ENCODE results near the gene GNG13.

The GNG13 gene

GRCh38 chr16:799948-800833, at the start of gene GNG13:
Gene GNG13 (minus strand): TSS chr16:800734. CDS start chr16:799077, 1,657 bp downstream.
- no peak within 1 kb of the TSS for H3K4me3 ChIP-seq (replicated peaks; ENCODE audit: low read depth, low read length)
- no peak for DNase-seq (ENCODE audit: low read depth)
- TF ChIP-seq CTCF (IDR thresholded peaks at IDR 0.05; ENCODE audit: low read length, missing control alignments): no peak

DNA sequence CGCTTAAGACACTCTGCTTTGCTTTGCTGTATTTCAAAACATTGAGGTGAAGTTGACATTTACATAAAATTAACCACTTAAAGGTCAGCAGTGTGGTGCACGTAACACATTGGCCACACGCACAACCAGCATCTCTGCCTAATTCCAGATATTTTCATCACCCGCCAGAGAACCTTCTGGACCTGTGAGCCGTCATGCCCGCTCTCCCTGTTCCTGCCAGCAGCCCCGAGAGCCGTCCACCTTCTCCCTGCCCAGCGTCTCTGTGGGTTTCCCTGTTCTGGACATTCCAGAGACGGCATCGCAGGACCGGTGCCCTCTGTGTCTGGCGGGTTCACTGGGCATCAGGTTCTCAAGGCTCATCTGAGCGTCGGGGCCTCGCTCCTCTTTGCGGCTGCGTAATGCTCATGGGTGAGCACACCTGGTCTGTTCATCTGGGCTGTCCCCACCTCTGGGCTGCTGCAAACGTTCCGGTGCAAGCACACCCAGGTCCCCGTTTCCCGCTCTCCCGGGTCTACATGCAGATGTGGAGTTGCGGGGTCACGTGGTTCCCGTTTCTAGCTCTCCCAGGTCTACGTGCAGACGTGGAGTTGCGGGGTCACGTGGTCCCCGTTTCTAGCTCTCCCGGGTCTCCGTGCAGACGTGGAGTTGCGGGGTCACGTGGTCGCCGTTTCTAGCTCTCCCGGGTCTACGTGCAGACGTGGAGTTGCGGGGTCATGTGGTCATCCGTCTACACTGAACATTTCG, 48.1 kb upstream of the GNG13 start:
- no peak for TF ChIP-seq CTCF (IDR thresholded peaks at IDR 0.05; ENCODE audit: low read length, missing control alignments)
- H3K4me3 ChIP-seq (replicated peaks; ENCODE audit: low read depth, low read length): no peak overlapping the region
- DNase-seq (ENCODE audit: low read depth): no peak

- no peak for DNase-seq (ENCODE audit: low read depth)
- H3K4me3 ChIP-seq (replicated peaks; ENCODE audit: low read depth, low read length): no peak overlapping the region
- TF ChIP-seq CTCF (IDR thresholded peaks at IDR 0.05; ENCODE audit: low read length, missing control alignments): no peak
Observed at GRCh38 chr16:847681-848445, 47.3 kb upstream of the GNG13 start.

DNA sequence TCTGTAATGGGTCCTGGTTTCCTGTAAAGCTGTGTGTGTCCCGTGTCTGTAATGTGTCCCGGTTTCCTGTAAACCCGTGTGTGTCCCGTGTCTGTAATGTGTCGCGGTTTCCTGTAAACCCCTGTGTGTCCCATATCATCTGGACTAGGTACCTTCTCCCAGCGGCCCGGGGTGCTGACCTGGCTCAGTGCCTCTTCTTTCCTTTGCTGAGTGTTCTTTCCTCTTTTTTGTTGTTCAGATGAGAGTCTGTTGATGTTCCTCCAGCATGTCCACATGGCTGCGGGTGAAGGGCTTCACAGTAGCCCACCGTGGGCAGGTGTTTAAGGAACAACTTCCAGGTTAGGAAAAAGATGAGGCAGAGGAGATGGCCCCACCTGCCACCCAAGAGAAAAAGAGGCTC, 46.6 kb upstream of the GNG13 start:
- H3K4me3 ChIP-seq (replicated peaks; ENCODE audit: low read depth, low read length): no peak overlapping the region
- TF ChIP-seq CTCF (IDR thresholded peaks at IDR 0.05; ENCODE audit: low read length, missing control alignments): no peak
- no peak for DNase-seq (ENCODE audit: low read depth)

DNA sequence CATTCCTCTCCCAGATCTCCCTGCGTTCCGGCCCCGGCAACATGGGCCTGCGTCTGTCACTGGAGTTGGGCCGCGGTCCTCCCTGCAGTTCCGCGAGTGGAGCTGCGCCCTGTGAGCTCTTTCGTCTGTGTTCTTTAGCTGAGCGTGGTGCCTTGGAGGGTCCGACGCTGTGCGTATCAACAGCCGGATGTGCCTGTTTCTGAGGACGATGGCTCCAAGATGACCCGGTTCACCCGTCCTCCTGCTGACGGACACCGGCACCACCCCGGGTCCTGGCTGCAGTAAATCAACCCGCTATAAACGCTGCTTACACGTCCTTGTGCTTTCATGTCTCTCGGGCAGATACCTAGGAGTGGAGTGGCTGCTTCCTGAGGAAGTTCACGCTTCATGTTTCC, 44.8 kb upstream of the GNG13 start:
- DNase-seq (ENCODE audit: low read depth): no peak
- H3K4me3 ChIP-seq (replicated peaks; ENCODE audit: low read depth, low read length): no peak overlapping the region
- TF ChIP-seq CTCF (IDR thresholded peaks at IDR 0.05; ENCODE audit: low read length, missing control alignments): no peak

DNA sequence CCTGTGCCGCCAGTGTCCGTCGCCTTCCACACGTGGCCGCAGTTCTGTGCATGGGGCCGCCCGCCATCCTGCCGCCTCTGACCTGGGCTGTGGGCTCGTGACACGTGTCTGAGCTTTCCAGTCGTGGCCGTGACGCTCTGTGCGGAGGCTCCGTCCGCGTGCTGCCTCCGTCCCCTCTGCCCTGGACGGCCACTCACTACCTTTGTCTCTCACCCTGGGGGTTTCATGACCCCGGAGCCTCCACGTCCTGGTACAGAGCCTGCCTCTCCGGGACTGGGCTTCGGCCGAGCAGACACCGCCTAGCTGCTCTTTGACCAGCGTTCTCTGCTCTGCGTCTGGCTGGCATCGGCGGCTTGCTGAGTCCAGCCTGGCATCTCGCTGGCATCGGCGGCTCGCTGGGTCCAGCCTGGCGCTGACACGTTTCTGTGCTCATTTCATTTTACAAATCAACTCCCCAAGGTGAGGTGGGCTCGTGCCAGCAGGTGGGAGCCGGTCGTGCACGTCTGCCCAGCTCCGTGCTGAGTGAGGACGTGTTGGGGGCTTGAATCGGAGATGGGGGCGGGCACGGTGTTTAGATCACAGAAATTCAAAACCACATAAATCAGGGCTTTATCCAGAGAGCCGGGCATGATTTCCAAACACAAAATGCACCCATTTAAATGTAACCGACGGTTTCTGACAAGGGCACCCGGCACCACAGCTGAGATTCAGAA, 44.3 kb upstream of the GNG13 start:
- DNase-seq (ENCODE audit: low read depth): no peak
- no peak for TF ChIP-seq CTCF (IDR thresholded peaks at IDR 0.05; ENCODE audit: low read length, missing control alignments)
- H3K4me3 ChIP-seq (replicated peaks; ENCODE audit: low read depth, low read length): no peak overlapping the region
